Sigmoid colon (tissue), 7 donors: ENCODE results near the gene DDOST. TPM values are rescaled to one million over a fixed set of nuclear protein-coding genes. Genes with fewer than 3 reads are reported as not detected.

ENCODE experiments used
- DNase-seq: peaks from one replicate; pipeline ENCODE4 v3.0.0-alpha.2; 2019
- H3K27ac ChIP-seq, 4 donors: fragments of 200-600 bp; sonication (generic); one replicate each; pipeline ENCODE4 v1.5.1; 2016 to 2019; ENCODE audit warnings: mild to moderate bottlenecking in 1 of 4
- H3K27me3 ChIP-seq, 3 donors: fragments of 200-600 bp; sonication (generic); one replicate each; pipeline ENCODE4 v1.5.1; 2019; ENCODE audit warnings: mild to moderate bottlenecking in 1 of 3
- H3K36me3 ChIP-seq, 4 donors: fragments of 200-600 bp; sonication (generic); one replicate each; pipeline ENCODE4 v1.5.1; 2016 to 2019
- H3K4me1 ChIP-seq, 4 donors: fragments of 200-600 bp; sonication (generic); one replicate each; pipeline ENCODE4 v1.5.1; 2017 to 2019
- H3K4me3 ChIP-seq, 4 donors: fragments of 200-600 bp; sonication (generic); one replicate each; pipeline ENCODE4 v1.5.1; 2017 to 2019; ENCODE audit warnings: mild to moderate bottlenecking in 2 of 4, moderate library complexity in 1 of 4
- H3K9me3 ChIP-seq, 4 donors: fragments of 200-600 bp in 3 of 4; sonication (generic) in 3 of 4; one replicate each; pipeline versions ENCODE4 v1.5.1 to v1.6.1; 2013 to 2019
- CTCF ChIP-seq, 4 experiments: fragments of 450-650 bp in 3 of 4; fragments of 200-600 bp in 1 of 4; IDR thresholded peaks; one replicate each; pipeline ENCODE4 v1.5.1; 2016 to 2019; ENCODE audit warnings: antibody characterized with exemption in 4 of 4, mild to moderate bottlenecking in 3 of 4, moderate library complexity in 2 of 4
- EP300 ChIP-seq, 4 donors: sonication (generic); formaldehyde crosslinking; IDR thresholded peaks; one replicate each; pipeline ENCODE4 v1.6.1; 2017; ENCODE audit warnings: antibody characterized with exemption in 4 of 4
- POLR2A ChIP-seq, 2 donors: fragments of 450-650 bp; IDR thresholded peaks; one replicate each; pipeline ENCODE4 v1.6.1; 2016; ENCODE audit warnings: antibody characterized with exemption in 2 of 2, mild to moderate bottlenecking in 2 of 2, moderate library complexity in 2 of 2
- POLR2AphosphoS5 ChIP-seq, 4 donors: sonication (generic); formaldehyde crosslinking; IDR thresholded peaks; one replicate each; pipeline ENCODE4 v1.6.1; 2017; ENCODE audit warnings: antibody characterized with exemption in 4 of 4
- WGBS, 2 donors: extraction: QIAGEN DNeasy Blood & Tissue Kit; methylation state at CpG; one replicate each; pipeline ENCODE4 v1.1.7; 2013; 5-methylcytosine and 5-hydroxymethylcytosine counted together
- intact Hi-C: fragments of 100-400 bp; cut with DNase I; formaldehyde crosslinking; loops from one replicate; pipeline ENCODE4 v1.15.1; 2023
- polyA plus RNA-seq, 3 donors: library from polyadenylated mRNA; stranded (reverse); fragments of 200-250 nt; gene quantifications; one replicate each; pipeline ENCODE4 v1.2.3, GENCODE V29; 2013
- total RNA-seq, 4 donors: library from RNA; depleted of rRNA; stranded (reverse); fragments of >200 nt; gene quantifications; one replicate each; pipeline ENCODE4 v1.1.0, GENCODE V29; 2016
- donor health status: healthy with polysubstance abuse.
- donor health status: Bipolar disorder and iron deficiency.
- donor health status: healthy.

Gene DDOST
- total and polyA plus RNA-seq, 7 donors = 61.3 to 243 (median 88.5) TPM

GRCh38 chr1:20689645-20690056 lies 28.5 kb upstream of the DDOST start:
- no peaks in the 10 kb centered on the region for H3K36me3 ChIP-seq
- H3K27me3 ChIP-seq = no peaks in the 10 kb centered on the region
- H3K27ac ChIP-seq = no peak overlapping the region
- intact Hi-C loops = no loop called here
- H3K4me1 ChIP-seq = no peaks in the 10 kb centered on the region
- no peak for DNase-seq
- WGBS, 2 donors = 77 to 83% methylated on average over 3 of the region's 3 CpGs
- no peak for TF ChIP-seq CTCF (IDR thresholded peaks at IDR 0.05)
- no peak for TF ChIP-seq POLR2A (IDR thresholded peaks at IDR 0.05)
- TF ChIP-seq POLR2AphosphoS5 (IDR thresholded peaks at IDR 0.05) = no peak
- TF ChIP-seq EP300 (IDR thresholded peaks at IDR 0.05) = no peak
- peaks cover 0 to 3% (median 0%) of the 10 kb centered on the region in 4 donors for H3K9me3 ChIP-seq
- no peak overlapping the region for H3K4me3 ChIP-seq

- no peak for DNase-seq
- Histone ChIP-seq H3K4me1 (no peaks in the 10 kb centered on the region), H3K27me3 (no peaks in the 10 kb centered on the region), H3K9me3 (peaks cover 0 to under 1% (median 0%) of the 10 kb centered on the region in 4 donors), H3K36me3 (no peaks in the 10 kb centered on the region), H3K4me3 (no peak overlapping the region), H3K27ac (no peak overlapping the region)
- 80 to 83% methylated on average over 26 of the region's 26 CpGs for WGBS, 2 donors
- TF ChIP-seq POLR2A (IDR thresholded peaks at IDR 0.05) (no peak), POLR2AphosphoS5 (IDR thresholded peaks at IDR 0.05) (no peak), EP300 (IDR thresholded peaks at IDR 0.05) (no peak), CTCF (IDR thresholded peaks at IDR 0.05) (no peak)
- intact Hi-C loops = no loop called here
These were observed 25.9 kb upstream of the DDOST start for GRCh38 chr1:20686883-20687725.

- Histone ChIP-seq H3K27ac (peak overlapping the region in 3 of 4 donors; percentile 23 to 64 (median 28)), H3K27me3 (no peaks in the 10 kb centered on the region), H3K9me3 (no peaks in the 10 kb centered on the region), H3K36me3 (no peaks in the 10 kb centered on the region), H3K4me1 (no peaks in the 10 kb centered on the region), H3K4me3 (no peak overlapping the region)
- TF ChIP-seq POLR2AphosphoS5 (IDR thresholded peaks at IDR 0.05) = no peak
- TF ChIP-seq POLR2A (IDR thresholded peaks at IDR 0.05) = no peak
- TF ChIP-seq CTCF (IDR thresholded peaks at IDR 0.05) = no peak
- TF ChIP-seq EP300 (IDR thresholded peaks at IDR 0.05) = no peak
- intact Hi-C loops = no loop called here
- WGBS, 2 donors = 80 to 87% methylated on average over 12 of the region's 12 CpGs
- no peak for DNase-seq
These were observed 24.6 kb upstream of the DDOST start for GRCh38 chr1:20685741-20686140.

GRCh38 chr1:20685099-20685662 lies 24.0 kb upstream of the DDOST start:
- no peaks in the 10 kb centered on the region for H3K36me3 ChIP-seq
- H3K4me1 ChIP-seq = no peaks in the 10 kb centered on the region
- no peaks in the 10 kb centered on the region for H3K9me3 ChIP-seq
- intact Hi-C loops = no loop called here
- no peaks in the 10 kb centered on the region for H3K27me3 ChIP-seq
- peak overlapping the region in 2 of 4 donors; percentile 4 to 8 for H3K4me3 ChIP-seq
- H3K27ac ChIP-seq = peak overlapping the region; percentile 19 to 64 (median 38)
- TF ChIP-seq POLR2AphosphoS5 (IDR thresholded peaks at IDR 0.05) (peak in 2 of 4 donors; percentile 21 to 42), EP300 (IDR thresholded peaks at IDR 0.05) (no peak)
- no peak for DNase-seq
- 82 to 85% methylated on average over 21 of the region's 21 CpGs for WGBS, 2 donors

GRCh38 chr1:20684651-20685050 lies 23.5 kb upstream of the DDOST start:
- Histone ChIP-seq H3K4me1 (no peaks in the 10 kb centered on the region), H3K36me3 (no peaks in the 10 kb centered on the region), H3K9me3 (no peaks in the 10 kb centered on the region), H3K4me3 (peak overlapping the region in 2 of 4 donors; percentile 4 to 8), H3K27me3 (no peaks in the 10 kb centered on the region), H3K27ac (peak overlapping the region; percentile 19 to 64 (median 38))
- intact Hi-C loops = no loop called here
- no peak for DNase-seq
- TF ChIP-seq CTCF (IDR thresholded peaks at IDR 0.05) = no peak
- no peak for TF ChIP-seq EP300 (IDR thresholded peaks at IDR 0.05)
- WGBS, 2 donors = 93% methylated on average over 14 of the region's 14 CpGs
